ENCODE measurements around the gene MSL2. TPM values are rescaled to one million over a fixed set of nuclear protein-coding genes. Genes with fewer than 3 reads are reported as not detected.

Gene MSL2
- total RNA-seq, 2 donors from 2014 or later = 22.8 to 23.0 TPM

GRCh38 chr3:136109499-136109898 is 86.6 kb downstream of the MSL2 start:
- intact Hi-C loops (cut with DNase I) = no loop called here

DNA sequence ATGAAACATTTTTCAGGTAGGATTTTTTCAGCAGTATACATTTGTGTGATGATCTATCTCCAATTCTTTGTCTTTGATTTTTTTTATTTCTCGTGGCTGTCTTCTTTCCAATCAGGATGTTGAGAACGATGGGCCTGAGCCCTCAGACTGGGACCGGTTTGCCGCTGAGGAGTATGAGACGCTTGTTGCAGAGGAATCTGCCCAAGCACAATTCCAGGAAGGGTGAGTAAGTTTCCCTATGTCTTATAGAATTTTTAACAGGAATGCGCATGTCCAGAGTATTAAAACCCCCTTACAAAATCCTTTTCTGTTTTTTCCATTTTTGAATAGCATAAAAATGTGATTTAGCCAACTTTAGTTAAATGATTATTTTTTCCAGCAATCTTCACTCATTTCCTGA is 90.0 kb downstream of the MSL2 start:
- intact Hi-C loops (cut with DNase I) = no loop called here
- DNase-seq (ENCODE audit: low spot score) = no peak

More at GRCh38 chr3:136109499-136109898, 86.6 kb downstream of the MSL2 start:
- no peak for DNase-seq (ENCODE audit: low spot score)

GRCh38 chr3:136105044-136105443 is 91.1 kb downstream of the MSL2 start:
- DNase-seq (ENCODE audit: low spot score) = no peak
- intact Hi-C loops (cut with DNase I) = no loop called here

Other genes starting within 250 kb of the MSL2 start
- 10 to 100 TPM; 10.6 to 18.7 TPM for gene PPP2R3A, start 230.6 kb downstream of the MSL2 start, total RNA-seq
- gene PCCB, start 54.0 kb upstream of the MSL2 start, total RNA-seq = 10 to 100 TPM; 22.3 to 23.7 TPM

Data from posterior vena cava (tissue), 2 donors.